Activated CD4-positive, alpha-beta memory T cell treated with anti-CD3 and anti-CD28 coated beads for 36 hours (primary cell): Measurements from ENCODE around the gene GJB3. TPM values are rescaled to one million over a fixed set of nuclear protein-coding genes. Genes with fewer than 3 reads are reported as not detected.

Experiments
- CTCF ChIA-PET: fragments of 350-600 bp; sonication (Branson Sonifier 250); formaldehyde crosslinking; loops from one replicate; lab custom pipeline; 2021; ENCODE audit warnings: antibody characterized with exemption, inconsistent platforms; lab: Charles Lee
- POLR2A ChIA-PET: fragments of 350-600 bp; sonication (Branson Sonifier 250); formaldehyde crosslinking; loops from one replicate; lab custom pipeline; 2021; ENCODE audit warnings: antibody characterized with exemption; lab: Charles Lee
- DNase-seq: peaks from one replicate; pipeline ENCODE4 v3.0.0-alpha.2; 2020
- H3K27ac Mint-ChIP-seq: one replicate; pipeline ENCODE4 v1.8.0; 2021; ENCODE audit warnings: mixed read lengths
- H3K27me3 Mint-ChIP-seq: one replicate; pipeline ENCODE4 v1.8.0; 2021; ENCODE audit warnings: mixed read lengths
- H3K36me3 Mint-ChIP-seq: one replicate; pipeline ENCODE4 v1.8.0; 2021; ENCODE audit warnings: mixed read lengths
- H3K4me1 Mint-ChIP-seq: one replicate; pipeline ENCODE4 v1.8.0; 2021; ENCODE audit warnings: low read depth, mixed read lengths
- H3K4me3 Mint-ChIP-seq: one replicate; pipeline ENCODE4 v1.8.0; 2021; ENCODE audit warnings: mild to moderate bottlenecking, mixed read lengths
- H3K9me3 Mint-ChIP-seq: one replicate; pipeline ENCODE4 v1.8.0; 2021; ENCODE audit warnings: mixed read lengths
- intact Hi-C: fragments of 100-400 bp; cut with micrococcal nuclease; formaldehyde crosslinking; loops from one replicate; pipeline ENCODE4 v1.15.1; 2023
- total RNA-seq, 2 experiments: library from RNA; stranded (reverse); gene quantifications; one replicate each; pipeline ENCODE4 v1.2.3, GENCODE V29; 2021

The GJB3 gene
- total RNA-seq, 2 experiments from 2014 or later: not detected

DNA sequence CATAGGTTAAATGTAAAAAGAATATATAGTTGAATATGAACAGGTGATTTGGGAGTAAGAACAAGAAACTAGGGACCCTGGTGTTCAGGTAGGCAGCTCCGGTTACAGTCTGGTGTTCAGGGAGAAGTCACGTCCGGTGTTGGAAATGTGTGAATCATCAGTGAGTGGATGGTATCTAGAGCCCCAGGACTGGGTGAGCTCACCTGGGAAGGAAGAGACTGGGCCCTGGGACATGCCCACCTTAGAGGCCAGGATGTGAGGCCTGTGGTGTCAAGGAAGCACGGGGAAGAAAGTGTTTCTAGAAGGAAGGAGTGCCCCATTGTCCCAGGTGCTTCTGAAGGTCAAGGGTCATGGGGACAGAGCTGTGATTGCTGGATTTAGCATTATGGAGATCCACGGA lies 1.5 kb upstream of the GJB3 start:
- Mint-ChIP-seq H3K4me3 (no peak overlapping the region), H3K9me3 (no peaks in the 10 kb centered on the region), H3K36me3 (no peaks in the 10 kb centered on the region), H3K4me1 (no peaks in the 10 kb centered on the region), H3K27me3 (peaks cover 33% of the 10 kb centered on the region), H3K27ac (no peak overlapping the region)
- intact Hi-C loops: no loop called here
- ChIA-PET CTCF (interaction anchor here (1.8 kb wide), 1 partner anchor 37 kb away, joined by 5 read pairs; no protein-coding TSS in a partner anchor), POLR2A (no interaction called here)
- no peak for DNase-seq

DNA sequence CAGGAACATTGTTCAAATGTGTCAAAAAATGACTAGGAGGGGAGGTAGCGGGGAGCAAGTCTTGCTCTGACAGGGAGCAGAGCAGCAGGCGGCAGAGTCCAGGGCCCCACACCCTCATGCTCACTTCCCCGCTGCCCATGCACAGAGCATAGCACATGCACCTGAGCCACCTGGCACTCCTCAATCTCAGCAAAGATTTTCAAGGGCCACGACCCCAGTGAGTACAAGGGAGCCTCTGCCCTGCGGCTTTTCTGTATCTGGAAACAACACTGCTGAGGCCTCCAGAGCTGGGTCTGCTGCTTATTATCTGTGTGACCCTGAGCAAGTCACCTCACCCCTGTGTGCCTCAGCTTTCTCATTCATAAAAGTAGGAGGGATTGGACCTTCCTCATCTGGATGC lies 1.1 kb upstream of the GJB3 start:
- peaks cover 33% of the 10 kb centered on the region for H3K27me3 Mint-ChIP-seq
- POLR2A ChIA-PET: no interaction called here
- no peaks in the 10 kb centered on the region for H3K36me3 Mint-ChIP-seq
- intact Hi-C loops: no loop called here
- no peak overlapping the region for H3K4me3 Mint-ChIP-seq
- no peaks in the 10 kb centered on the region for H3K9me3 Mint-ChIP-seq
- no peak for DNase-seq
- CTCF ChIA-PET: no interaction called here
- no peaks in the 10 kb centered on the region for H3K4me1 Mint-ChIP-seq
- no peak overlapping the region for H3K27ac Mint-ChIP-seq

DNA sequence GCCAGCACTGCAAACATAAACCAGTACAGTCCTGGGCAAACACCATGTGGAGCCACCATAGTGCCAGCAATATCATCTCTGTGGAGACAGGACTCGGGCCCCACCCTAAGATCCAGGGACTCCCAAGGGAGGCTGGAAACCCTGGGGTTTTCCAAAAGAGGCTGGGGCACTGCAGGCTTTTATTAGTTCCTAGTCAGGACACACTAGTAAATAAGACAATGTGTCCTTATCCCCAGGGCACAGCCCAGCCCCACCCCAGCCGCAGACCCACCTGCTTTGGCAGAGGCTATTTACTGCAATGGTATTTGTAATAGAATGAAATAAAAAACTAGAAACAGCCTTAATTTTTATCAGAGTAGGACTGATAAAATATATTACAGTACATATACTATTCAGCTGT lies 486 bp upstream of the GJB3 start:
- H3K9me3 Mint-ChIP-seq: no peaks in the 10 kb centered on the region
- H3K27me3 Mint-ChIP-seq: peaks cover 33% of the 10 kb centered on the region
- no peak for DNase-seq
- intact Hi-C loops: no loop called here
- POLR2A ChIA-PET: no interaction called here
- no peaks in the 10 kb centered on the region for H3K4me1 Mint-ChIP-seq
- H3K36me3 Mint-ChIP-seq: no peaks in the 10 kb centered on the region
- no peak overlapping the region for H3K4me3 Mint-ChIP-seq
- H3K27ac Mint-ChIP-seq: no peak overlapping the region
- CTCF ChIA-PET: no interaction called here

DNA sequence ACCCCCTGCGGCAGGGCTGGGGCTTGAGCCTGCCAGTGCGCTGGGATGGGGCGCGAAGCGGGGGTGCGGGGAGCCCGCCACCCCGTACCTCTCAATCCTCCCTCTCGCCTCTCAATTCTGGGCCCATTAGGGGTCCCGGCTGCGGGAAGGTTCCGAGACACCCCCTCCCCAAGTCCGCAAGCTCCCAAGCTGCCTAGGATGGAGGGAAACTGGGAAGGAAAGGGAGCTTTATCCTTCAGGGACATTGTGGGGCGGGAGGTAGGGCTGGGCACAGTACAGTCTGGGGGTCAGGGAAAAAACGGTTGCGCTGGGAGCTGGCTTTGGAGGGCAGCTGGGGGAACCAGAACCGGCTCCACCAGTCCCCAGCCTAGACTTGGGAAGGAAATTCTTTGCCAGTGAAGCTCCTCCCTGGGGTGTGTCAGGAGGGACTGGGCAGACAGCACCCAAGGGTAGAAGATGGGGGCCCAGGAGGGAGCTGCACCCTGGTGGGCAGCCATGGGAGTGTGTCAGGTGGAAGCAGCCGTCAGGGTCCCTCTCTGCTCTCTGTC lies 904 bp downstream of the GJB3 start:
- Mint-ChIP-seq H3K27me3 (peaks cover 41% of the 10 kb centered on the region), H3K4me1 (peaks cover 4% of the 10 kb centered on the region), H3K36me3 (no peaks in the 10 kb centered on the region), H3K4me3 (no peak overlapping the region), H3K9me3 (no peaks in the 10 kb centered on the region), H3K27ac (no peak overlapping the region)
- CTCF ChIA-PET: interaction anchor here (0.5 to 0.9 kb wide), 2 partner anchors 35 to 60 kb away, joined by 3 read pairs; no protein-coding TSS in a partner anchor
- no peak for DNase-seq
- POLR2A ChIA-PET: no interaction called here
- intact Hi-C loops: no loop called here

DNA sequence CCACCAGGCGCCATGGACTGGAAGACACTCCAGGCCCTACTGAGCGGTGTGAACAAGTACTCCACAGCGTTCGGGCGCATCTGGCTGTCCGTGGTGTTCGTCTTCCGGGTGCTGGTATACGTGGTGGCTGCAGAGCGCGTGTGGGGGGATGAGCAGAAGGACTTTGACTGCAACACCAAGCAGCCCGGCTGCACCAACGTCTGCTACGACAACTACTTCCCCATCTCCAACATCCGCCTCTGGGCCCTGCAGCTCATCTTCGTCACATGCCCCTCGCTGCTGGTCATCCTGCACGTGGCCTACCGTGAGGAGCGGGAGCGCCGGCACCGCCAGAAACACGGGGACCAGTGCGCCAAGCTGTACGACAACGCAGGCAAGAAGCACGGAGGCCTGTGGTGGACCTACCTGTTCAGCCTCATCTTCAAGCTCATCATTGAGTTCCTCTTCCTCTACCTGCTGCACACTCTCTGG lies 3.8 kb downstream of the GJB3 start:
- DNase-seq: no peak
- CTCF ChIA-PET: interaction anchor here (0.9 to 1.3 kb wide), 3 partner anchors 12 to 82 kb away, joined by 3 to 12 read pairs (median 3); no protein-coding TSS in a partner anchor
- H3K9me3 Mint-ChIP-seq: no peaks in the 10 kb centered on the region
- H3K27ac Mint-ChIP-seq: no peak overlapping the region
- no peak overlapping the region for H3K4me3 Mint-ChIP-seq
- H3K27me3 Mint-ChIP-seq: peaks cover 46% of the 10 kb centered on the region
- H3K4me1 Mint-ChIP-seq: peaks cover 4% of the 10 kb centered on the region
- POLR2A ChIA-PET: no interaction called here
- H3K36me3 Mint-ChIP-seq: no peaks in the 10 kb centered on the region
- intact Hi-C loops: no loop called here

DNA sequence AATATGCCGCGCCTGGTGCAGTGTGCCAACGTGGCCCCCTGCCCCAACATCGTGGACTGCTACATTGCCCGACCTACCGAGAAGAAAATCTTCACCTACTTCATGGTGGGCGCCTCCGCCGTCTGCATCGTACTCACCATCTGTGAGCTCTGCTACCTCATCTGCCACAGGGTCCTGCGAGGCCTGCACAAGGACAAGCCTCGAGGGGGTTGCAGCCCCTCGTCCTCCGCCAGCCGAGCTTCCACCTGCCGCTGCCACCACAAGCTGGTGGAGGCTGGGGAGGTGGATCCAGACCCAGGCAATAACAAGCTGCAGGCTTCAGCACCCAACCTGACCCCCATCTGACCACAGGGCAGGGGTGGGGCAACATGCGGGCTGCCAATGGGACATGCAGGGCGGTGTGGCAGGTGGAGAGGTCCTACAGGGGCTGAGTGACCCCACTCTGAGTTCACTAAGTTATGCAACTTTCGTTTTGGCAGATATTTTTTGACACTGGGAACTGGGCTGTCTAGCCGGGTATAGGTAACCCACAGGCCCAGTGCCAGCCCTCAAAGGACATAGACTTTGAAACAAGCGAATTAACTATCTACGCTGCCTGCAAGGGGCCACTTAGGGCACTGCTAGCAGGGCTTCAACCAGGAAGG lies 4.3 kb downstream of the GJB3 start:
- intact Hi-C loops: no loop called here
- peaks cover 43% of the 10 kb centered on the region for H3K27me3 Mint-ChIP-seq
- ChIA-PET CTCF (interaction anchor here (0.9 to 1.3 kb wide), 3 partner anchors 11 to 81 kb away, joined by 3 to 12 read pairs (median 3); no protein-coding TSS in a partner anchor), POLR2A (no interaction called here)
- H3K4me3 Mint-ChIP-seq: no peak overlapping the region
- peaks cover 7% of the 10 kb centered on the region for H3K4me1 Mint-ChIP-seq
- H3K27ac Mint-ChIP-seq: no peak overlapping the region
- no peaks in the 10 kb centered on the region for H3K9me3 Mint-ChIP-seq
- no peak for DNase-seq
- H3K36me3 Mint-ChIP-seq: no peaks in the 10 kb centered on the region

DNA sequence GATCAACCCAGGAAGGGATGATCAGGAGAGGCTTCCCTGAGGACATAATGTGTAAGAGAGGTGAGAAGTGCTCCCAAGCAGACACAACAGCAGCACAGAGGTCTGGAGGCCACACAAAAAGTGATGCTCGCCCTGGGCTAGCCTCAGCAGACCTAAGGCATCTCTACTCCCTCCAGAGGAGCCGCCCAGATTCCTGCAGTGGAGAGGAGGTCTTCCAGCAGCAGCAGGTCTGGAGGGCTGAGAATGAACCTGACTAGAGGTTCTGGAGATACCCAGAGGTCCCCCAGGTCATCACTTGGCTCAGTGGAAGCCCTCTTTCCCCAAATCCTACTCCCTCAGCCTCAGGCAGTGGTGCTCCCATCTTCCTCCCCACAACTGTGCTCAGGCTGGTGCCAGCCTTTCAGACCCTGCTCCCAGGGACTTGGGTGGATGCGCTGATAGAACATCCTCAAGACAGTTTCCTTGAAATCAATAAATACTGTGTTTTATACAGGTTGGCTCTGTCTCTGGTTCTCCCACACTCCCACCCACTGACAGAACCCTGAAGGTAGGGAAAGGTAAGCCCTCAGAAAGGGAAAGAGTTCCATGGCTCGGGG lies 5.0 kb downstream of the GJB3 start:
- POLR2A ChIA-PET: no interaction called here
- H3K36me3 Mint-ChIP-seq: no peaks in the 10 kb centered on the region
- peaks cover 45% of the 10 kb centered on the region for H3K27me3 Mint-ChIP-seq
- no peak overlapping the region for H3K27ac Mint-ChIP-seq
- CTCF ChIA-PET: interaction anchor here (0.6 to 5.8 kb wide), 10 partner anchors 11 to 105 kb away, joined by 3 to 67 read pairs (median 5); no protein-coding TSS in a partner anchor
- intact Hi-C loops: loop anchor here (1.0 kb wide), 3 partner anchors 14 to 80 kb away; no protein-coding TSS in a partner anchor
- H3K4me1 Mint-ChIP-seq: peaks cover 7% of the 10 kb centered on the region
- no peak for DNase-seq
- no peaks in the 10 kb centered on the region for H3K9me3 Mint-ChIP-seq
- H3K4me3 Mint-ChIP-seq: no peak overlapping the region

DNA sequence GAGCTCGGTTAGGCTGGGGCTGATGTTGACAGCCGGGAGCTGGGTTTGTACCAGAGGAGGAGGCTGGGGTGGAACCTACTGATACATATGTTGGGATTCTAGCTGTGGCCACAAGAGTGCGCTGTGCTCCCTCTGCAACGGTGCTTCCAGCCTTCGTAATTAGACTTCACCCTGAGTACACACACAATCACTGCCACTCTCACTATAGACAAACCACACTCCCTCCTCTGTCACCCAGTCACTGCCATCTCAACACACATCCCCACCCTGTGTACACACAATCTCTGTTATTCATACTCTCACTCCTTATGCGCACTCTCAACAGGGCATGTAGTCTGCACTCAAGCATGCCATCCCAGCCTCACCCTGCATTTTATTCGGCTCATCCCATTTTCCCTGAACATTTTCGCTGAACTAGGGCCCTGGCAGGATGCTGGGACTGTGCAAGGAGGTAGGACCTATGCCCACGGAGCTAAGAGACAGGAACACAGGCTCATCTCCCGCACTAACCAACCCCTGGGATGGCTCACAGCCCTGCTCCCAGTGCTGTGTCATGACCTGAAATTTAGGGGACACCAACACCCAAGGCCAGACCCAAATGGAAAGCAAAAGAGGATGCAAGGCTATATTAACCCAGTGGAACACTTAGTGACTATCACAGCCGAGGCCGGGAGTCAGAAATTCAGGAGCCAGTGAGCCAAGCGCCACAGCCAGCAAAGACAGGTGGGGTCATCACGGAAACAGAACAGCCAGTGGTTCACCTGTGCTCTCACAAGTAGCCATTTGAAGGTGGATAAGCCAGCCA lies 5.7 kb downstream of the GJB3 start:
- Mint-ChIP-seq H3K4me3 (no peak overlapping the region), H3K4me1 (peaks cover 7% of the 10 kb centered on the region), H3K36me3 (no peaks in the 10 kb centered on the region), H3K27ac (no peak overlapping the region), H3K27me3 (peaks cover 50% of the 10 kb centered on the region), H3K9me3 (no peaks in the 10 kb centered on the region)
- intact Hi-C loops: loop anchor here (1.0 kb wide), 3 partner anchors 14 to 80 kb away; no protein-coding TSS in a partner anchor
- POLR2A ChIA-PET: interaction anchor here (0.9 kb wide), 1 partner anchor 244 kb away, joined by 3 read pairs; no protein-coding TSS in a partner anchor
- CTCF ChIA-PET: interaction anchor here (0.6 to 5.8 kb wide), 10 partner anchors 10 to 104 kb away, joined by 3 to 67 read pairs (median 5); no protein-coding TSS in a partner anchor
- peak; percentile 80 for DNase-seq

DNA sequence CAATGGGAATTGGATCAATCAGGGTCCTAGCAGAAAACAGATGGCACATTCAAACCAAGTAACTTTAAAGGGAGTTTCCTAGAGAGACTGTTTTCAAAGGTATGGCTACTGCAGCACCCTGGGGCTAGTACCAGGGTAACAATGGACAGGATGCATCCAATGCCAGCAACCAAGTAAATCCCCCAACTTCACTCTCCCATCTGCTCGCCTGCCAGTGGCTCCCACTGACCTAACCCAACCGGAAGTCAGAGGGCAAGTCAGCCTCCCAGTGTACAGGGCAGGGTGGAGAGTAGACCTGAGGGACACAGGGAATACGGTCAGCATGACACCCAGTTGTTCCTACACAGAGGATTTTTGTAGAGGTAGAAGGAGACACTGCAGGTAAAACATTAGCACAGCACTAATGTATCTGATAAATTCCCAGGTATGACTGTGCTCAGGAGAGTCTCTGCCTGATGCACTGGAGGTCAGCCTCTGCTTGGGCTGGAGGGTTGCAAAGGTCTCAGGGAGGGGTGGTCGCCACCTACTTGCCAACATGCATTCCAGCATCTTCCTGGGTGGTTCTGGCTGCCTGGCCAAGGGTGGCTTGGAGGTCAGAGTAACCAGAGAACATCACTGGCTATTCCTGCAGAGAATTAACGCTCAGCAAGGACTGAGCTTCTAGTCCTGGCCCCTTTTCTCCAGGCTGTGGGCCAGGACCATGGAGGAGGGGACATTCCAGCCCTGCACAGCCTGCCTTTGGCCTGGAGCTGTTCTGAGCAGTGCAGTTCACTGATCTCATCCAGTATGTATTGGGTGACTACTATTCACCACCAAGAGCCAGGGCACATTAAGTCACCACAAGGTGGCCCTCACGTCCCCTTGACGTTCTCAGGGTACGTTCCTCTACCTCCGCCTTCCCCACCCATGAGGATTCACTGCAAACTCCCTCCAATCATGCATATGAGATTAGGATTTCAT lies 6.7 kb downstream of the GJB3 start:
- intact Hi-C loops: no loop called here

DNA sequence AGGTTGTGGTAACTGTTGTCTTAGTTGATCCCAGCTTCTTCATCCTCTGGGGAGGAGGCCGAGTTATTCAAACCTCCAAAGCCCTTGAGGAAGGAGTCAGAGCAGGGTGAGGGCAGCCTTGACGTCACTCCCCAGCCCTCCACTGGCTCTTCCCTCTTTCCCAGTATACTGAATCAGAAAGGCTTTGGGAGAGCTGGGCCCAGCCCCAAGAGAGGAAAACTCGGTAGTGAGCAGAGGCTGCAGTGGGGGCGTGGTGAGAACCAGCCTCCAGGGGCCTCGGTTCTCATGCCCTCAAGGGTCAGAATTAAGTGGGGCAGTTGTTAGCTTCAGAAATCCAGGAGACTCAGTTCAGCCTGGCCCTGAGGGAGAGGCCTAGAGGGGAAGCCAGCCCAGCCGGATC lies 10.0 kb downstream of the GJB3 start:
- POLR2A ChIA-PET: no interaction called here
- Mint-ChIP-seq H3K36me3 (peaks cover 5% of the 10 kb centered on the region), H3K4me1 (peaks cover 10% of the 10 kb centered on the region), H3K4me3 (no peak overlapping the region), H3K27me3 (peaks cover 53% of the 10 kb centered on the region), H3K9me3 (no peaks in the 10 kb centered on the region), H3K27ac (no peak overlapping the region)
- intact Hi-C loops: no loop called here
- CTCF ChIA-PET: interaction anchor here (1.3 to 5.8 kb wide), 2 partner anchors 48 to 62 kb away, joined by 4 to 67 read pairs; no protein-coding TSS in a partner anchor
- DNase-seq: no peak

More for the DNA sequence above, 6.7 kb downstream of the GJB3 start:
- no peak overlapping the region for H3K4me3 Mint-ChIP-seq
- H3K4me1 Mint-ChIP-seq: peaks cover 10% of the 10 kb centered on the region
- no peak overlapping the region for H3K27ac Mint-ChIP-seq
- peak; percentile 31 for DNase-seq
- ChIA-PET POLR2A (interaction anchor here (0.9 kb wide), 1 partner anchor 243 kb away, joined by 3 read pairs; no protein-coding TSS in a partner anchor), CTCF (interaction anchor here (0.8 to 5.8 kb wide), 7 partner anchors 9 to 137 kb away, joined by 3 to 67 read pairs (median 6); no protein-coding TSS in a partner anchor)
- H3K36me3 Mint-ChIP-seq: no peaks in the 10 kb centered on the region
- H3K9me3 Mint-ChIP-seq: no peaks in the 10 kb centered on the region
- peaks cover 50% of the 10 kb centered on the region for H3K27me3 Mint-ChIP-seq
